HFFc6 (cell line): ENCODE results near the gene BHLHE40. TPM values are rescaled to one million over a fixed set of nuclear protein-coding genes. Genes with fewer than 3 reads are reported as not detected.

Experiments
- DNase-seq: peaks from one replicate; pipeline ENCODE4 v3.0.0-alpha.2; 2018
- H3K27ac Mint-ChIP-seq: 2 replicates; pipeline ENCODE4 v1.8.0; 2020; ENCODE audit warnings: mild to moderate bottlenecking, mixed read lengths
- H3K27me3 Mint-ChIP-seq: 2 replicates; pipeline ENCODE4 v1.8.0; 2021; ENCODE audit warnings: mild to moderate bottlenecking, moderate library complexity, mixed read lengths; ENCODE audit not compliant: insufficient read depth
- H3K36me3 Mint-ChIP-seq: 2 replicates; pipeline ENCODE4 v1.8.0; 2021; ENCODE audit warnings: low read depth, mixed read lengths
- H3K4me1 Mint-ChIP-seq: 2 replicates; pipeline ENCODE4 v1.8.0; 2020; ENCODE audit warnings: low read depth, mixed read lengths
- H3K4me3 Mint-ChIP-seq: 2 replicates; pipeline ENCODE4 v1.8.0; 2020; ENCODE audit warnings: mild to moderate bottlenecking, moderate library complexity, mixed read lengths
- H3K9me3 Mint-ChIP-seq: 2 replicates; pipeline ENCODE4 v1.8.0; 2020; ENCODE audit warnings: mild to moderate bottlenecking, mixed read lengths
- CTCF ChIP-seq: fragments of 200-600 bp; sonication (generic); IDR thresholded peaks from 2 replicates; pipeline ENCODE4 v1.5.0; 2021; ENCODE audit warnings: antibody characterized with exemption, mild to moderate bottlenecking
- total RNA-seq, 6 experiments: library from RNA; stranded (reverse); fragmentation: NEBNext Ultra II Directional; extraction: Animal tissue kit (Norgen Biotek cat#: 25700); gene quantifications; 2 replicates in 1 of 6; 3 replicates in 5 of 6; pipeline ENCODE4 v1.2.3, GENCODE V29; 2021

The BHLHE40 gene
- total RNA-seq, 6 experiments from 2014 or later: 10.2 to 11.8 (median 10.7) TPM

DNA sequence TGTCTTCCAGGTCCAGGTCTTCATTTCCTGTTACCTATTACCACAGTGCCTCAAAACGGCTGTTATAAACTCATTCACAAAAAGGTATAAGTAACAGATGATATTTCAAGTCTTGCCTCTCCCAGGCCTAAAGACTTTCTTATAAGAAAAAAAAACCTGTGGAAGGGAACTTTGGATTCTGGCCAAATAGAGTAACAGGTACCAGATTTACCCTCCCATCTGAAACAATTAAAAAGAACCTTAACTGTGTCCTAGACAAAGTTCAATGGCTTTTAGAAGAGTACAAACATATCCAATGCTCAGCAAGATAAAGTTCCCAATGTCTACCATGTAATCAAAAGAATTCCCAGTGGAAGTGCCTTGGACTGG lies 22.6 kb downstream of the BHLHE40 start:
- Mint-ChIP-seq H3K4me1 (peaks cover 7% of the 10 kb centered on the region), H3K36me3 (no peaks in the 10 kb centered on the region), H3K9me3 (no peaks in the 10 kb centered on the region), H3K27ac (no peak overlapping the region), H3K4me3 (no peak overlapping the region), H3K27me3 (no peaks in the 10 kb centered on the region; the same call in 1 of the 2 replicates)
- DNase-seq: no peak
- TF ChIP-seq CTCF: no peak

- no peak overlapping the region for H3K27ac Mint-ChIP-seq
- H3K9me3 Mint-ChIP-seq: no peaks in the 10 kb centered on the region
- no peak for TF ChIP-seq CTCF
- H3K4me1 Mint-ChIP-seq: peaks cover 8% of the 10 kb centered on the region; the same call in 1 of the 2 replicates
- no peak for DNase-seq
- H3K4me3 Mint-ChIP-seq: no peak overlapping the region
- H3K27me3 Mint-ChIP-seq: no peaks in the 10 kb centered on the region; the same call in 1 of the 2 replicates
- no peaks in the 10 kb centered on the region for H3K36me3 Mint-ChIP-seq
Observed at GRCh38 chr3:5002174-5002870, 23.1 kb downstream of the BHLHE40 start.

DNA sequence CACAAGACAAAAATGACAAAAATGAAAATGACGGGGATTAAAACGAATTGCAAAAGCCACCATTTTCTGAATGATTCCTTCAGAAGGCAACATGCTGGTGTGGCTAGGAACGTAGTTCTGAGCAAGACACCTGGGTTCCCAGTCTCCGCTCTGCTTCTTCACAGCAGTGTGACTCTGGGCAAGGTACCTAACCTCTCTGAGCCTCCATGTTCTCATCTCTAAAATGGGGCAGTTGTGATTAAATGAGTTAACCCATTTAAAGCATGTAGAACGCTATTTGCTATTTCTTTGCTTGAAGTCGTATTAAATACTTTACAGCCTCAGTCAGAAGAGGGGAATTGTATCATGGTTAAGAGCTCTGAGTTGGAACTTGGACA lies 23.6 kb downstream of the BHLHE40 start:
- H3K27ac Mint-ChIP-seq: no peak overlapping the region
- H3K9me3 Mint-ChIP-seq: no peaks in the 10 kb centered on the region
- TF ChIP-seq CTCF: no peak
- H3K4me1 Mint-ChIP-seq: peaks cover 9% of the 10 kb centered on the region; the same call in 1 of the 2 replicates
- H3K27me3 Mint-ChIP-seq: no peaks in the 10 kb centered on the region; the same call in 1 of the 2 replicates
- no peaks in the 10 kb centered on the region for H3K36me3 Mint-ChIP-seq
- H3K4me3 Mint-ChIP-seq: no peak overlapping the region
- DNase-seq: no peak

DNA sequence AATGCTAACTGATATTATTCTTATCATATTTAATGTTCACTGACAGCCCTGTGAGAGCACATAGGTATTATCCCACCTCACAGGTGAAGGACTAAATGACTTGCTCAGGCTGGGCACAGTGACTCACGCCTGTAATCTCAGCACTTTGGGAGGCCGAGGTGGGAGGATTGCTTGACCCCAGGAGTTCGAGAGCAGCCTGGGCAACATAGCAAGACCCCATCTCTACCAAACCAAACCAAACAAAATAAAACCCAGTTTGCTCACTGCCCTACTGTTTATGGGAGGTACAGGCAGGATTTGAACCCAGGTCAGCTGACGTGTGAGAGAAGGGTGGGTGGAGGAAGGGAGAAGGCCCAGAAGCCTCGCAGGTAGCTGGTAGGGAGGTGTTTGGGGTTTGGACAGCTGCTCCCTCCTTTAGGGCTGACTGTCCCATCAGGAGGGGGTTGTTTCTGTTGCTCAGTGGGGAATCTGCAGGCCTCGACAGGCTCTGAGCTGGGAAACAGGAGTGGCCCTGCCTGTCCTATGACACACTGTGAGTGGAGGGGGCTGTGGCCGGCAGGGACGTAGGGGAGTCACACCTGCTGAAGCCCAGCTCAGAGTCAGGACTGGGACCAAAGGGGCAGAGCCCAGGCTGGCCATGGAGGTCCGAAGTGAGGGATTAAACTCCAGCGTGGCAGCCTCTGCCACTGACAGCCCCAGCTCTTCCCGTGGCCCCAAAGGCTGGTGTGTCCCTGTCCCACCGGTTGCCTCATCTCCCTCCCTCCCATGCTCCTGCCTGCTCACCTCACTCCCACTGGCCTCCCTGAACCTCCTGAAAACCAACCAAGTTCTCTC lies 25.3 kb downstream of the BHLHE40 start:
- no peak for DNase-seq
- H3K36me3 Mint-ChIP-seq: no peaks in the 10 kb centered on the region
- no peaks in the 10 kb centered on the region; the same call in 1 of the 2 replicates for H3K27me3 Mint-ChIP-seq
- no peak for TF ChIP-seq CTCF
- no peaks in the 10 kb centered on the region for H3K9me3 Mint-ChIP-seq
- H3K4me1 Mint-ChIP-seq: peaks cover 9% of the 10 kb centered on the region; the same call in 1 of the 2 replicates
- H3K27ac Mint-ChIP-seq: no peak overlapping the region
- H3K4me3 Mint-ChIP-seq: no peak overlapping the region

GRCh38 chr3:5005367-5005766 lies 26.1 kb downstream of the BHLHE40 start:
- H3K27me3 Mint-ChIP-seq: no peaks in the 10 kb centered on the region; the same call in 1 of the 2 replicates
- no peak for TF ChIP-seq CTCF
- no peak for DNase-seq
- peaks cover 9% of the 10 kb centered on the region; the same call in 1 of the 2 replicates for H3K4me1 Mint-ChIP-seq
- H3K4me3 Mint-ChIP-seq: no peak overlapping the region
- H3K27ac Mint-ChIP-seq: no peak overlapping the region
- no peaks in the 10 kb centered on the region for H3K36me3 Mint-ChIP-seq
- no peaks in the 10 kb centered on the region for H3K9me3 Mint-ChIP-seq
